Motor neuron (in vitro differentiated cells): ENCODE measurements around the gene USP36. TPM values are rescaled to one million over a fixed set of nuclear protein-coding genes. Genes with fewer than 3 reads are reported as not detected.

Experiments used
- ATAC-seq, 8 experiments: fragments of 200-7000 bp; cut with Tn5 transposase; replicated peaks in 6 of 8; 2 replicates each; pipeline ENCODE4 v1.8.0; 2021; ENCODE audit warnings: mild to moderate bottlenecking in 8 of 8, moderate library complexity in 8 of 8
- H3K27ac ChIP-seq, 2 donors: fragments of 250-450 bp; sonication (Bioruptor Pico); 2 replicates each; pipeline ENCODE4 v1.9.0; 2021; ENCODE audit warnings: antibody characterized with exemption in 2 of 2, mild to moderate bottlenecking in 2 of 2, moderate library complexity in 1 of 2
- H3K4me1 ChIP-seq, 2 donors: fragments of 250-450 bp; sonication (Bioruptor Pico); replicated peaks in 1 of 2; 2 replicates each; pipeline ENCODE4 v1.6.1; 2021; ENCODE audit warnings: antibody characterized with exemption in 2 of 2, mild to moderate bottlenecking in 2 of 2, moderate library complexity in 1 of 2
- H3K4me3 ChIP-seq, 5 donors: fragments of 250-450 bp; sonication (Bioruptor Pico); 2 replicates each; pipeline ENCODE4 v1.9.0; 2021; ENCODE audit warnings: antibody characterized with exemption in 5 of 5, mild to moderate bottlenecking in 5 of 5, moderate library complexity in 4 of 5
- WGBS, 10 experiments: fragments of 450-650 bp; shearing (Covaris generic); methylation state at CpG; one replicate each; pipeline ENCODE4 v1.0.0; 2022; 5-methylcytosine and 5-hydroxymethylcytosine counted together
- in situ Hi-C, 9 experiments: fragments of 400-800 bp; cut with MboI; loops; one replicate each; pipeline ENCODE4 v1.15.0; 2021; ENCODE audit warnings: low sequenced_read_pairs in 9 of 9, low pct_unique_long_range_greater_than_20kb in 2 of 9; ENCODE audit not compliant: unreplicated experiment in 9 of 9
- total RNA-seq, 8 experiments: library from RNA; unstranded; fragments of 300-600 nt; gene quantifications; 2 replicates each; pipeline versions ENCODE4 v1.2.3 to v1.2.4, GENCODE V29; 2022

The USP36 gene
- total RNA-seq, 8 experiments from 2014 or later = 16.1 to 57.5 (median 25.9) TPM

DNA sequence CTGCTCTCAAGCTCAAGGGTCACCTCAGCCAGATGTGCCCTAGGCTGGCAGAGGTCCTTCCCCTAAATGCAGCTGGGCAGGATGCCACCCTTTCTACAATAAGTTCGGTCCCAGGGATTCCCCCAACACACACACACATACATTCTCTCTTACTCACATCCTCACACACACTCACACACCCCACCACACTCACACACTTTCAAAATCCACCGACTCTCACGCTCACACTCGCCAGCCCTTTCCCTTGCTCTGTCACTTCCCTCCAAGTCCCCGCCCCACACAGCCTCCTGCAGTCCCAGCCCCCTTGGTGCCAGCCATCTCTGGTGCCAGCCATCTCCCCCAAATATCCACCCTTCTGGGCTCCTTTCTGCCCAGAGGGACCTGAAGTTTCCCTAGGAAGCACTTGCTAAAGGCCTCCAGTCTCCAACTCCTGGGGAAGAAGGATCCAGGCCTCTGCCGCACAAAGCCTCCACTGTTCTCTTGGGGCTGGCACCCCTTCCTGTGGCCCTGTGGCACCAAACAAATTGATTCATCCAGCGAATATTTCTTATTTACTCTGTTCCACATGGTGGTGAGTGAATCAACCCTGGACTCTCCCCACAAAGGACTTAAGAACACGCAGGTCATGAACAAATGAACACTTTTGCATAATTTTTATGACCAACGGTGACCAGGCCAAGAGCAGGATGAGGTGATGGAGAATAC lies 3.8 kb upstream of the USP36 start:
- H3K4me1 ChIP-seq = peaks cover 5 to 7% of the 10 kb centered on the region in 2 donors
- WGBS, 10 experiments = 40 to 100% (median 81%) methylated on average over 1 to 4 of the region's 9 CpGs; no CpG with 5 or more reads in 2 of the 10 experiments
- ATAC-seq = no peak
- H3K4me3 ChIP-seq = no peak overlapping the region
- in situ Hi-C loops = no loop called here
- no peak overlapping the region for H3K27ac ChIP-seq

DNA sequence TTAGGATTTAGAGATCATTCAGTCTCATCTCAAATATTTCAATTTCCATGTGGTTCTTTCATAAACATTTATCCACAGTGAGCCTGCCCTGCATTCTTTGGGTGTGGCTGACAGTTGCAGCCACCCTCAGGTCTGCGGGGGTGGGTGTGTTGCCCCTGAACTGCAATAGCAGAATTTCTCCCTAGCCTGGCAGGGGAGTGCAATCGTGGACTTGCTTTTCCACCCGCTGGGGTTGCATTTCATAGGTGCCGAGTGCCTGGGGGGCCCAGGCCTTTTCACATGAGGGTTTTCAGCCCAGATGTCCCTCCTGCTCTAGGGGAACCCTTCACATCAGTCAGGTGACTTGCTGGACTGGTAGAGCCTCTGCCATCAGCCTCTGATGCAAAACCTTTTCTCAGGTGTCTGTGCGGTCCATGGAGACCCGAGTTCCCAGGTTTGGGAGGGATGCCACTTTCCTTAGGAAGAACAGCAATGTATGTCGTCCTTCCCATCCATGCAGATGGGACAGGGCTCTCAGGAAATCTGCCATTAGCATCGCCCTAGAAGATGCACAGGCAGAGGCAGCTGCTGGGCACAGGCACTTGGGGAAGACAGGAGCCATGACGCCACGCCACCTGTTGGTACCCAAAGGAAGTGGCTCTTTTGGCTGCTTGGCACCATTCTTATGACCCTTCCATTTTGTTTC lies 2.4 kb upstream of the USP36 start:
- no peak overlapping the region for H3K4me3 ChIP-seq
- no peak for ATAC-seq
- WGBS, 10 experiments = 43 to 100% (median 69%) methylated on average over 2 to 7 of the region's 10 CpGs
- peaks cover 5 to 17% of the 10 kb centered on the region in 2 donors for H3K4me1 ChIP-seq
- in situ Hi-C loops = no loop called here
- H3K27ac ChIP-seq = no peak overlapping the region

DNA sequence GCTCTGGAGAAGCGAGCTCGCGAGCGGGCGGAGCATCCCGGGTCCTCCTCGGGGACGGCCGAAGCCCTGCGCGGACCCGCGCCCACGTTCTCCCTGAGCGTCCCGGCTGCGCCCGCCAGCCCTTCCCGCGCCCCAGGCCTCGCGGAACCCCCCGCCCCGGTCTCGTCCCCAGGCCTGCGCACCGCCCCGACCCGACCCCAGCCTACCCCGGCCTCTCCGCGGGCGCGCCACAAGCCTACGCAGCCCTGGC lies 159 bp downstream of the USP36 start:
- Histone ChIP-seq H3K4me1 (peaks cover 5 to 17% of the 10 kb centered on the region in 2 donors), H3K27ac (peak overlapping the region; percentile 90 to 97), H3K4me3 (peak overlapping the region; percentile 80 to 97 (median 81))
- ATAC-seq = peak in 1 of 8 experiments; percentile 39
- in situ Hi-C loops = no loop called here
- no CpG with 5 or more reads among the region's 35 CpGs for WGBS, 10 experiments

DNA sequence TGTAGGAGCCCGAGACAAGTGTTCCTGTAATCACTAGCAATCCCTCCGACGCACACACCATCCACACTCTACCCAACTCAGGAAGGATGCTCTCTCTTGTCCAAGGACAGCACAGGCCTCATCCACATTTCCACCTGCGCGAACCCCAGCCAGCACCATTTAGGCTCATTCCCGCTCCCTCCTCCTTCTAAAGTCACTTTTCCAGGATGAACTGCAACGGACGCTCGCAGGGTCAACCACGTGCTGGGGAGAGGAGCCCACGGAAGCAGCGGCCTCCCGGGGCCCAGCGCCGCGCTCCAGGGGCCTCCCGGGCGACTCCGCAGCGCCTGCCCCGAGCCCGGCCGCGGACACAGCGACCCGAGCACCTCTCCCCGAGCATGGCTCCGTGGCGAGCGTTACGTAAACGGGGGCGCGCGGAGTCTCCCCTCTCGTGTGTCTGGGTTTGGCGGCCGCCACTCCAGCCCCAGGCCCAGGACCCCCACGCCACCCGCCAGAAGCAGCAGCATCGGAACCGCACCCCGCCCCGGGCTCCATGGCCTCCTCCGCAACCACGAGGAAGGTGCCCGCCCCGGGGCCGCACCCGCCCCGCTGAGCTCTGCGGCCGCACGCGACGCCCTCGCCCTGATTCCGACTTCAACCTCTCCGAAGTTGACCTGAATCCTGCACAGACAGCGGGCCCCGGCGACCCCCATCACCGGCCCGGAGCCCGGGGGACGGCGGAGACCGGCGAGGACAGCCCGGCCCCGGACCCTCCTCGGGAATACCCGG lies 668 bp downstream of the USP36 start:
- peak overlapping the region; percentile 80 to 97 (median 81) for H3K4me3 ChIP-seq
- H3K27ac ChIP-seq = peak overlapping the region; percentile 90 to 97
- in situ Hi-C loops = no loop called here
- peak in 4 of 8 experiments; percentile 2 to 45 (median 36) for ATAC-seq
- WGBS, 10 experiments = 0 to 2% (median 1%) methylated on average over 4 to 10 of the region's 73 CpGs; no CpG with 5 or more reads in 5 of the 10 experiments
- peaks cover 5 to 17% of the 10 kb centered on the region in 2 donors for H3K4me1 ChIP-seq

DNA sequence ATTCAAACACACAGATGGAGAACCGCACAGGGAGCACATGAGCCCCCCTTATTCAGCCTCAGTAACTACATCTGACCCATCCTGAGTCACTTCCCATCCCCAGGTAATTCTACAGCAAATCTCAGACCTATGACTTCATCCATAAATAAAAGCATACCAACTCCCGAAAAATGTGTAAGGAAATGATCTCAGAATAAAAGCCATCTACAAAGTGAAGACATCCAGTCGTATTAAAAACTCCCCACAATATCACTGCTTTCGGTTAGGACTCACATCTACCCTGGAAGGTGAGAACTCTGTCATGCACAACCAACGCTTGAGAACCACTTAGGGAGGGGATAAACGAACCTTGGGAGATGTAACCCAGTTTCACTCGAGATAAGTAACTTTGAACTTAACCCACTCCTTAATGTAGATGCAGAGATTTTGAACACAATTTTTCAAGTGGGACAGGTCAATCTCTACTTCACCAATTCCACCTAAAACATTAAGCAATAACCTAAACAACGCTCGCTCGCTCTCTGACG lies 1.3 kb downstream of the USP36 start:
- no peak for ATAC-seq
- Histone ChIP-seq H3K27ac (no peak overlapping the region), H3K4me3 (peak overlapping the region; percentile 80 to 97 (median 81)), H3K4me1 (peaks cover 5 to 17% of the 10 kb centered on the region in 2 donors)
- in situ Hi-C loops = no loop called here
- WGBS, 10 experiments = 0 to 30% (median 13%) methylated on average over 2 to 7 of the region's 11 CpGs; no CpG with 5 or more reads in 1 of the 10 experiments

DNA sequence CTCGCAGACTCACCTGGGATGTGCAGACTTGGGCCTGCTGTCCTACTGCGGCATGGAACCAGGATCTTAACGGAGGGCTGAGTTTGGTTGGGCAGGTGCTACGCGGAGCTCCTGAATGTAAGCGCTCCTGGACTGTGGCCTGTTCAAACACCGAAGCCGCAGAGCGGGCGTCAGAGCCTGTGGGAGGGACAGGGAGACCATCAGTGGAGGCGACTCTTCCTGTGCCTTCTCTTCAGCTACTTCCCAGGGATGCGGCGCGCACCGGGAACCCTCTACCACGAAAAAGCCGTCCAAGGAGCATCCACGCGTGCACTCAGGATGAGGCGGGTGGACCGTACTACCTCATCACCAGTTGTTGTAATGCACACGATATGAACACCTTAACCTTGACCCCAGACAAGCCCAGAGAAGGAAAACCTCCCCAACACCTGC lies 2.0 kb downstream of the USP36 start:
- Histone ChIP-seq H3K27ac (no peak overlapping the region), H3K4me1 (peaks cover 5 to 17% of the 10 kb centered on the region in 2 donors), H3K4me3 (peak overlapping the region in 2 of 5 donors; percentile 80 to 97)
- ATAC-seq = no peak
- WGBS, 10 experiments = 64 to 100% (median 91%) methylated on average over 3 to 21 of the region's 22 CpGs; no CpG with 5 or more reads in 2 of the 10 experiments
- in situ Hi-C loops = no loop called here

DNA sequence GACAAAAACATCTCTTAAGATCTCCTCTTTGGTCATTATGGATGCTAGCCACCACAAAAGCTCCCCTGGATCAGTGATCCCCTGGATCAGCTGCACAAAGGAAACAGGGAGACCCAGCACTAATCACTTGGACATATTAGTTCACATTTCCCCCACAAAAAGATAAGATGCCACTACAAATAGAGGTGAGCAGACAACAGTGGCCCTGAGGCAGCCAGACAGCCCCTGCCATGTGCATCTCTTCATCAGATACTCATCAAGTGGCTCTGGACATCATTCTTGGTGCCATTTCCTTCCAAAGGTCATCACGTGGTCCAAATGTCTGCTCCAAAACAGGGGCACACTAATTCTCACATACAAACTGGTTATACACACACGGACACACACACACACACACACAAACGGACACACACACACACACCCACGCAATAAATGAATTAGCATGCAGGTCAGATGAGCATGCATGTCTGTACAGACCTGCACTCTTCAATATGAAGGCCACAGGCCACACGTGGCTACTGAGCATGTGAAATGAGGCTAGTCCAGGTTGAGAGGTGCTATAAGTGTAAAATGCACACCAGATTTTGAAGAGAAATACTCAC lies 4.1 kb downstream of the USP36 start:
- in situ Hi-C loops = no loop called here
- no peak overlapping the region for H3K4me3 ChIP-seq
- peaks cover 1 to 13% of the 10 kb centered on the region in 2 donors for H3K4me1 ChIP-seq
- WGBS, 10 experiments = 33 to 100% (median 86%) methylated on average over 1 to 3 of the region's 5 CpGs; no CpG with 5 or more reads in 3 of the 10 experiments
- ATAC-seq = no peak
- H3K27ac ChIP-seq = no peak overlapping the region

DNA sequence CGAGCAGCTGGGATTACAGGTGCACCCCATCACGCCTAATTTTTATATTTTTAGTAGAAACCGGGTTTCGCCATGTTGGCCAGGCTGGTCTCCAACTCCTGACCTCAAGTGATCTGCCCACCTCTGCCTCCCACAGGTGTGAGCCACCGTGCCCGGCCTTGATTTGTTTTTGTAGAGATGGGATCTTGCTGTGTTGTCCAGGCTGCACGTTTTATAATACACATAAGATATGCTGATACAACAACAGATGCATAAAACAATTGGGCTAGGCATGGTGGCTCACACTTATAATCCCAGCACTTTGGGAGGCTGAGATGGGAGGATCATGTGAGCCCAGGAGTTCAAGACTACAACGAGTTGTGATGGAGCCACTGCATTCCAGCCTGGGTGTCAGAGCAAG lies 6.0 kb downstream of the USP36 start:
- H3K27ac ChIP-seq = no peak overlapping the region
- peaks cover 0 to 11% of the 10 kb centered on the region in 2 donors for H3K4me1 ChIP-seq
- 84 to 100% (median 96%) methylated on average over 1 to 7 of the region's 8 CpGs; no CpG with 5 or more reads in 3 of the 10 experiments for WGBS, 10 experiments
- no peak overlapping the region for H3K4me3 ChIP-seq
- no peak for ATAC-seq
- in situ Hi-C loops = no loop called here

DNA sequence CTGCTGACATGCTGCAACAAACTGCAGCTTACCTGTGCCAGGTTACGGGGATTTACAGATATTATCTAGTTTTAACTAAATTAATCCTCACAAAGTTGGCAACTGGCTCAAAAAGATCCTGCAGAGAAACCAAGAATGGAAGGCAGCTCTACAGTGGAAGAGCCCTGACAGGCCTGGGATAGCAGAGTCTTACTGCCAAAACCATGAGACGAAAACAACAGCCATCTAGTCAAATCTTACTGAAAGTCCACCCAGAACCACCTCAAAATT lies 8.1 kb downstream of the USP36 start:
- ATAC-seq = no peak
- Histone ChIP-seq H3K27ac (no peak overlapping the region), H3K4me3 (no peak overlapping the region), H3K4me1 (no peaks in the 10 kb centered on the region)
- in situ Hi-C loops = no loop called here
- WGBS, 10 experiments = 90 to 100% (median 100%) methylated on average over 1 to 2 of the region's 2 CpGs; no CpG with 5 or more reads in 4 of the 10 experiments

DNA sequence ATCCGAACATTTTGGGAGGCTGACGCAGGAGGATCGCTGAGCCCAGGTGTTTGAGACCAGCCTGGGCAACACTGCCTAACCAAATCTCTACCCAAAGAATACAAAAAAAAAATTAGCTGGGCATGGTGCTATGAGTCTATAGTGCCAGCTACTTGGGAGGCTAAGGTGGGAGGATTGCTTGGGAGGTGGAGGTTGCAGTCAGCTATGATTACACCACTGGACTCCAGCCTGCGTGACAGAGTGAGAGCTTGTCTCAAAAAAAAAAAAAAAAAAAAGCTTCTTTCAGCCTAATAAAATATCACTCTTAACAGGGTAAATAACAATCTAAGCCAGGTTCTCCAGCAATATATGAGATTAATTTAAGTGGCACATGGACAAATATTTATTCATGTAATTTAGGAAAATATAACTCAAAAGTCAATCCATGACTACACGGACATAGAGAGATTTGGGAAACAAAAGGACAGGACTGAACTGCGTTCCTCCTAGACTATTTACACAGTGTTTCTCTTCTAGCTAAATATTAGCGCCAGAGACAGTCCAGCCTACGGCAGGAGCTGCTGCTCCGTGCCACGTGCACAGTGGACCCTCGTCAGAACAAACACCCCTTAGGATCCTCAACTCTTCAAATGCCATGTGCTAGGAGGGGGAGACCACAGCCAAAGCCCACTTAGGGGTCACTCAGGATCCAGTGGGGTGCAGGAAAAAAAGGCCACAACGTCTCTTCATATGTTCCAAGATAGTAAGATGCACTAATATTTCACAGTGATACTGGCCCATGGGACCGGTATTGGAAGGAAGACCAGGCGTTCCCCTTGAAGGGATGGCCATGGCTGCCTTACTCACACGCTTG lies 8.7 kb downstream of the USP36 start:
- Histone ChIP-seq H3K27ac (no peak overlapping the region), H3K4me1 (no peaks in the 10 kb centered on the region), H3K4me3 (no peak overlapping the region)
- in situ Hi-C loops = no loop called here
- WGBS, 10 experiments = 72 to 100% (median 93%) methylated on average over 1 to 13 of the region's 15 CpGs; no CpG with 5 or more reads in 1 of the 10 experiments
- peak in 2 of 8 experiments; percentile 22 to 50 for ATAC-seq

DNA sequence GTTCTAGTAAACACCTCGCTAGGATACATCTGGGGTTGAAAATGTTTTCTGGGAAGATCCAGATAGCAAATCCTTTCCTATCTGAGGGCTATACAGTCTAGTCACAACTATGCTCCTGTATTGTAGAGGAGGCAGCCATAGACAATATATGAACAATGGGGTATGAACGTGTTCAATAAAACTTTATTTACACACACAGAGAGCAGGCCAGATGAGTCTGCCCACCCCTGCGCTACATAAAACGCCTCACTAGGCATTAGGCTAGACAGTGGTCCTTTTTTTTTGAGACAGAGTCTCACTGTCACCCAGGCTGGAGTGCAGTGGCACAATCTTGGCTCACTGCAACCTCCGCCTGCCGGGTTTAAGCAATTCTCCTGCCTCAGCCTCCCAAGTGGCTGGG lies 11.1 kb downstream of the USP36 start:
- in situ Hi-C loops = no loop called here
- Histone ChIP-seq H3K4me1 (no peaks in the 10 kb centered on the region), H3K4me3 (no peak overlapping the region), H3K27ac (no peak overlapping the region)
- 83 to 100% (median 97%) methylated on average over 1 to 5 of the region's 6 CpGs; no CpG with 5 or more reads in 4 of the 10 experiments for WGBS, 10 experiments
- ATAC-seq = peak in 1 of 8 experiments; percentile 12
